Measurements from ENCODE around the gene CCDC186. TPM values are rescaled to one million over a fixed set of nuclear protein-coding genes. Genes with fewer than 3 reads are reported as not detected.
"Not testable (repeated sequence)": the region's sequence is repeated elsewhere in the genome, so short reads cannot be mapped to it uniquely, and the experiment has no call there.

CCDC186 gene
- total RNA-seq, 1 donor from 2014 or later, result 9.0 TPM

- Mint-ChIP-seq H3K27me3 (no peaks in the 10 kb centered on the region), H3K4me1 (peaks cover 16% of the 10 kb centered on the region), H3K36me3 (ENCODE audit: low read depth) (peaks cover 45% of the 10 kb centered on the region)
Observed at GRCh38 chr10:114167985-114168384, 6.0 kb downstream of the CCDC186 start.

GRCh38 chr10:114166494-114166893 is 7.5 kb downstream of the CCDC186 start:
- no peak for DNase-seq
- Mint-ChIP-seq H3K9me3 (peaks cover 6% of the 10 kb centered on the region), H3K4me3 (no peak overlapping the region), H3K36me3 (ENCODE audit: low read depth) (peaks cover 50% of the 10 kb centered on the region), H3K27ac (no peak overlapping the region), H3K27me3 (no peaks in the 10 kb centered on the region), H3K4me1 (peaks cover 7% of the 10 kb centered on the region)
- intact Hi-C loops (cut with micrococcal nuclease), result no loop called here

More at GRCh38 chr10:114167985-114168384, 6.0 kb downstream of the CCDC186 start:
- intact Hi-C loops (cut with micrococcal nuclease), result no loop called here
- no peak for DNase-seq
- peaks cover 6% of the 10 kb centered on the region for H3K9me3 Mint-ChIP-seq
- H3K27ac Mint-ChIP-seq, result no peak overlapping the region
- H3K4me3 Mint-ChIP-seq, result no peak overlapping the region

- DNase-seq, result no peak
- intact Hi-C loops (cut with micrococcal nuclease), result no loop called here
- H3K27ac Mint-ChIP-seq, result no peak overlapping the region
- no peak overlapping the region for H3K4me3 Mint-ChIP-seq
- peaks cover 52% of the 10 kb centered on the region for H3K36me3 Mint-ChIP-seq (ENCODE audit: low read depth)
- peaks cover 6% of the 10 kb centered on the region for H3K9me3 Mint-ChIP-seq
- no peaks in the 10 kb centered on the region for H3K27me3 Mint-ChIP-seq
- H3K4me1 Mint-ChIP-seq, result peaks cover 7% of the 10 kb centered on the region
Observed at GRCh38 chr10:114166043-114166442, 8.0 kb downstream of the CCDC186 start.

- no peak overlapping the region for H3K27ac Mint-ChIP-seq
- no peak for DNase-seq
- intact Hi-C loops (cut with micrococcal nuclease), result no loop called here
- no peaks in the 10 kb centered on the region for H3K9me3 Mint-ChIP-seq
- H3K4me3 Mint-ChIP-seq, result no peak overlapping the region
- H3K27me3 Mint-ChIP-seq, result no peaks in the 10 kb centered on the region
- peaks cover 7% of the 10 kb centered on the region for H3K4me1 Mint-ChIP-seq
- peaks cover 35% of the 10 kb centered on the region for H3K36me3 Mint-ChIP-seq (ENCODE audit: low read depth)
Observed at GRCh38 chr10:114163062-114163461, 10.9 kb downstream of the CCDC186 start.

GRCh38 chr10:114157912-114158311 is 16.1 kb downstream of the CCDC186 start:
- H3K27ac Mint-ChIP-seq, result no peak overlapping the region
- H3K4me3 Mint-ChIP-seq, result no peak overlapping the region
- peaks cover 2% of the 10 kb centered on the region for H3K4me1 Mint-ChIP-seq
- DNase-seq, result no peak
- intact Hi-C loops (cut with micrococcal nuclease), result no loop called here
- no peaks in the 10 kb centered on the region for H3K27me3 Mint-ChIP-seq
- peaks cover 25% of the 10 kb centered on the region for H3K36me3 Mint-ChIP-seq (ENCODE audit: low read depth)
- H3K9me3 Mint-ChIP-seq, result no peaks in the 10 kb centered on the region

- Mint-ChIP-seq H3K4me3 (no peak overlapping the region), H3K36me3 (ENCODE audit: low read depth) (peaks cover 31% of the 10 kb centered on the region)
Observed at GRCh38 chr10:114151892-114152291, 22.1 kb downstream of the CCDC186 start.

GRCh38 chr10:114151486-114151885 is 22.5 kb downstream of the CCDC186 start:
- no peak for DNase-seq
- no peaks in the 10 kb centered on the region for H3K9me3 Mint-ChIP-seq
- H3K36me3 Mint-ChIP-seq (ENCODE audit: low read depth), result peaks cover 29% of the 10 kb centered on the region
- intact Hi-C loops (cut with micrococcal nuclease), result no loop called here
- H3K27ac Mint-ChIP-seq, result no peak overlapping the region
- no peak overlapping the region for H3K4me3 Mint-ChIP-seq
- peaks cover 2% of the 10 kb centered on the region for H3K4me1 Mint-ChIP-seq
- no peaks in the 10 kb centered on the region for H3K27me3 Mint-ChIP-seq

More at GRCh38 chr10:114151892-114152291, 22.1 kb downstream of the CCDC186 start:
- intact Hi-C loops (cut with micrococcal nuclease), result no loop called here
- no peak overlapping the region for H3K27ac Mint-ChIP-seq
- DNase-seq, result no peak
- H3K4me1 Mint-ChIP-seq, result peaks cover 2% of the 10 kb centered on the region
- no peaks in the 10 kb centered on the region for H3K9me3 Mint-ChIP-seq
- no peaks in the 10 kb centered on the region for H3K27me3 Mint-ChIP-seq

- DNase-seq; H3K27ac Mint-ChIP-seq; H3K27me3 Mint-ChIP-seq; intact Hi-C loops (cut with micrococcal nuclease); H3K4me3 Mint-ChIP-seq; H3K9me3 Mint-ChIP-seq; H3K4me1 Mint-ChIP-seq: not testable (repeated sequence)
- peaks cover 33% of the 10 kb centered on the region for H3K36me3 Mint-ChIP-seq (ENCODE audit: low read depth)
Observed at GRCh38 chr10:114149476-114149875, 24.5 kb downstream of the CCDC186 start.

- intact Hi-C loops (cut with micrococcal nuclease), result no loop called here
- H3K27me3 Mint-ChIP-seq, result no peaks in the 10 kb centered on the region
Observed at GRCh38 chr10:114143160-114143559, 30.8 kb downstream of the CCDC186 start.

GRCh38 chr10:114142018-114142417 is 32.0 kb downstream of the CCDC186 start:
- DNase-seq, result no peak
- Mint-ChIP-seq H3K9me3 (no peaks in the 10 kb centered on the region), H3K4me3 (no peak overlapping the region), H3K36me3 (ENCODE audit: low read depth) (peaks cover 25% of the 10 kb centered on the region), H3K27me3 (no peaks in the 10 kb centered on the region), H3K27ac (no peak overlapping the region), H3K4me1 (no peaks in the 10 kb centered on the region)
- intact Hi-C loops (cut with micrococcal nuclease), result no loop called here

More at GRCh38 chr10:114143160-114143559, 30.8 kb downstream of the CCDC186 start:
- H3K4me1 Mint-ChIP-seq, result no peaks in the 10 kb centered on the region
- no peak for DNase-seq
- peaks cover 32% of the 10 kb centered on the region for H3K36me3 Mint-ChIP-seq (ENCODE audit: low read depth)
- no peak overlapping the region for H3K27ac Mint-ChIP-seq
- no peaks in the 10 kb centered on the region for H3K9me3 Mint-ChIP-seq
- no peak overlapping the region for H3K4me3 Mint-ChIP-seq

- H3K4me1 Mint-ChIP-seq; H3K9me3 Mint-ChIP-seq; intact Hi-C loops (cut with micrococcal nuclease); H3K27ac Mint-ChIP-seq; H3K4me3 Mint-ChIP-seq; DNase-seq; H3K27me3 Mint-ChIP-seq: not testable (repeated sequence)
- peaks cover 29% of the 10 kb centered on the region for H3K36me3 Mint-ChIP-seq (ENCODE audit: low read depth)
Observed at GRCh38 chr10:114140827-114141226, 33.2 kb downstream of the CCDC186 start.

- Mint-ChIP-seq H3K4me1 (no peaks in the 10 kb centered on the region), H3K36me3 (ENCODE audit: low read depth) (peaks cover 32% of the 10 kb centered on the region), H3K27ac (no peak overlapping the region), H3K4me3 (no peak overlapping the region), H3K9me3 (no peaks in the 10 kb centered on the region), H3K27me3 (no peaks in the 10 kb centered on the region)
- no peak for DNase-seq
- intact Hi-C loops (cut with micrococcal nuclease), result no loop called here
Observed at GRCh38 chr10:114140036-114140435, 34.0 kb downstream of the CCDC186 start.

- Mint-ChIP-seq H3K4me1 (no peaks in the 10 kb centered on the region), H3K9me3 (no peaks in the 10 kb centered on the region), H3K27ac (no peak overlapping the region), H3K36me3 (ENCODE audit: low read depth) (peaks cover 37% of the 10 kb centered on the region), H3K27me3 (no peaks in the 10 kb centered on the region), H3K4me3 (no peak overlapping the region)
- no peak for DNase-seq
- intact Hi-C loops (cut with micrococcal nuclease), result no loop called here
Observed at GRCh38 chr10:114138581-114138980, 35.4 kb downstream of the CCDC186 start.

- Mint-ChIP-seq H3K27ac (no peak overlapping the region), H3K9me3 (no peaks in the 10 kb centered on the region), H3K4me3 (no peak overlapping the region), H3K27me3 (no peaks in the 10 kb centered on the region), H3K4me1 (peaks cover 2% of the 10 kb centered on the region), H3K36me3 (ENCODE audit: low read depth) (peaks cover 46% of the 10 kb centered on the region)
- intact Hi-C loops (cut with micrococcal nuclease), result no loop called here
- DNase-seq, result no peak
Observed at GRCh38 chr10:114135476-114135875, 38.5 kb downstream of the CCDC186 start.

GRCh38 chr10:114131094-114131493 is 42.9 kb downstream of the CCDC186 start:
- Mint-ChIP-seq H3K36me3 (ENCODE audit: low read depth) (peaks cover 41% of the 10 kb centered on the region), H3K4me3 (no peak overlapping the region)
- DNase-seq, result no peak

More at GRCh38 chr10:114131094-114131493, 42.9 kb downstream of the CCDC186 start:
- Mint-ChIP-seq H3K27me3 (no peaks in the 10 kb centered on the region), H3K9me3 (no peaks in the 10 kb centered on the region), H3K27ac (no peak overlapping the region), H3K4me1 (peaks cover 2% of the 10 kb centered on the region)
- intact Hi-C loops (cut with micrococcal nuclease), result no loop called here

Measured in activated CD4-positive, alpha-beta T cell treated with anti-CD3 and anti-CD28 coated beads, Interleukin-2, amount 10 ng/mL, durations not matched to agents 24 days and 14 days (primary cell).